H1 (cell line): ENCODE results near the gene TCF4. TPM values are rescaled to one million over a fixed set of nuclear protein-coding genes. Genes with fewer than 3 reads are reported as not detected.

Experiments used
- CTCF ChIA-PET: fragments of 300-600 bp; sonication (Branson Sonifier 250); formaldehyde crosslinking; loops from one replicate; lab custom pipeline; 2021; ENCODE audit not compliant: partially characterized antibody; lab: Charles Lee
- POLR2A ChIA-PET: fragments of 300-600 bp; sonication (Branson Sonifier 250); formaldehyde crosslinking; loops from one replicate; lab custom pipeline; 2021; ENCODE audit warnings: inconsistent platforms; ENCODE audit not compliant: partially characterized antibody; lab: Charles Lee
- DNase-seq, 2 experiments: peaks; one replicate each; pipeline versions ENCODE4 v3.0.0 to v3.0.0-alpha.2; 2010 to 2022; ENCODE audit warnings: low spot score in 2 of 2, low read depth in 1 of 2, mixed read lengths in 1 of 2
- FAIRE-seq: peaks from 2 replicates; lab custom pipeline; 2011; peaks lifted over from hg19 to GRCh38; lab: Jason Lieb, UNC
- H2AFZ ChIP-seq: 2 replicates; pipeline ENCODE4 v1.8.1; 2012; ENCODE audit warnings: low read length, inconsistent platforms
- H2AK5ac ChIP-seq: 2 replicates; pipeline ENCODE4 v1.6.1; 2013; ENCODE audit warnings: low read depth, low read length
- H2BK120ac ChIP-seq: replicated peaks from 2 replicates; pipeline ENCODE3; 2013; ENCODE audit warnings: low read depth, low read length, inconsistent platforms
- H2BK12ac ChIP-seq: 2 replicates; pipeline ENCODE4 v1.6.1; 2013; ENCODE audit warnings: low read depth, low read length
- H2BK15ac ChIP-seq: 2 replicates; pipeline ENCODE4 v1.6.1; 2013; ENCODE audit warnings: low read length
- H2BK20ac ChIP-seq: 2 replicates; pipeline ENCODE4 v1.6.1; 2013; ENCODE audit warnings: low read length
- H2BK5ac ChIP-seq: 2 replicates; pipeline ENCODE4 v1.6.1; 2013; ENCODE audit warnings: low read depth, low read length
- H3K14ac ChIP-seq: 2 replicates; pipeline ENCODE4 v1.6.1; 2013; ENCODE audit warnings: inconsistent platforms; ENCODE audit not compliant: insufficient read length
- H3K18ac ChIP-seq: 2 replicates; pipeline ENCODE4 v1.6.1; 2013; ENCODE audit warnings: low read length; ENCODE audit errors: extremely low read depth
- H3K23ac ChIP-seq: 2 replicates; pipeline ENCODE4 v1.6.1; 2013; ENCODE audit warnings: inconsistent platforms; ENCODE audit not compliant: insufficient read length
- H3K23me2 ChIP-seq: 2 replicates; pipeline ENCODE4 v1.6.1; 2013; ENCODE audit warnings: low read depth, low read length
- H3K27ac ChIP-seq: 2 replicates; pipeline ENCODE4 v1.6.1; 2011; ENCODE audit warnings: low read depth, low read length, inconsistent platforms
- H3K27me3 ChIP-seq, 4 experiments: replicated peaks in 1 of 4; 1 replicate in 1 of 4; 2 replicates in 3 of 4; pipeline versions ENCODE4 v1.6.1 to v1.8.1; 2011 to 2013; ENCODE audit warnings: low read length in 3 of 4, mild to moderate bottlenecking in 3 of 4, inconsistent platforms in 2 of 4, mixed read lengths in 2 of 4, moderate library complexity in 1 of 4; ENCODE audit not compliant: control insufficient read depth in 3 of 4, insufficient read depth in 3 of 4; ENCODE audit errors: extremely low read depth in 1 of 4
- H3K36me3 ChIP-seq, 4 experiments: 2 replicates each; pipeline versions ENCODE4 v1.6.1 to v1.8.1; 2011 to 2013; ENCODE audit warnings: mild to moderate bottlenecking in 4 of 4, low read length in 3 of 4, moderate library complexity in 2 of 4, control low read depth in 1 of 4, inconsistent platforms in 1 of 4; ENCODE audit not compliant: insufficient read depth in 4 of 4, control insufficient read depth in 2 of 4
- H3K4ac ChIP-seq: replicated peaks from 2 replicates; pipeline ENCODE3; 2013; ENCODE audit warnings: low read length, low read depth, mixed read lengths, inconsistent platforms; ENCODE audit not compliant: insufficient read length
- H3K4me1 ChIP-seq, 4 experiments: replicated peaks in 1 of 4; 1 replicate in 1 of 4; 2 replicates in 3 of 4; pipeline versions ENCODE4 v1.6.1 to v1.8.1; 2011 to 2013; ENCODE audit warnings: low read length in 3 of 4, inconsistent platforms in 2 of 4, mixed read lengths in 1 of 4; ENCODE audit not compliant: insufficient read depth in 4 of 4, control insufficient read depth in 3 of 4
- H3K4me2 ChIP-seq, 2 experiments: 2 replicates each; pipeline versions ENCODE4 v1.6.1 to v1.8.1; 2011 to 2013; ENCODE audit warnings: low read depth in 2 of 2, low read length in 2 of 2, control low read depth in 1 of 2, inconsistent platforms in 1 of 2, mild to moderate bottlenecking in 1 of 2; ENCODE audit not compliant: insufficient read depth in 1 of 2
- H3K4me3 ChIP-seq, 4 experiments: fragments of 200-600, 300-600 bp in 1 of 4; sonication (generic), shearing (Covaris generic), sonication (Bioruptor Twin) in 1 of 4; 2 replicates each; pipeline versions ENCODE4 v1.5.1 to v1.8.1; 2011 to 2016; ENCODE audit warnings: low read length in 4 of 4, low read depth in 3 of 4, control low read depth in 2 of 4, inconsistent platforms in 2 of 4, mild to moderate bottlenecking in 2 of 4, mixed read lengths in 1 of 4, moderate library complexity in 1 of 4; ENCODE audit not compliant: insufficient read depth in 2 of 4; ENCODE audit errors: extremely low read depth in 1 of 4
- H3K56ac ChIP-seq: replicated peaks from 2 replicates; pipeline ENCODE3; 2013; ENCODE audit warnings: low read depth, mild to moderate bottlenecking, mixed read lengths, low read length, inconsistent platforms; ENCODE audit not compliant: insufficient read length
- H3K79me1 ChIP-seq: 2 replicates; pipeline ENCODE4 v1.6.1; 2013; ENCODE audit warnings: low read depth, low read length, control low read depth
- H3K79me2 ChIP-seq, 2 experiments: 2 replicates each; pipeline versions ENCODE4 v1.6.1 to v1.8.1; 2012 to 2013; ENCODE audit warnings: low read length in 2 of 2, mild to moderate bottlenecking in 2 of 2, inconsistent platforms in 1 of 2; ENCODE audit not compliant: insufficient read depth in 2 of 2, control insufficient read depth in 1 of 2
- H3K9ac ChIP-seq, 4 experiments: replicated peaks in 1 of 4; 1 replicate in 1 of 4; 2 replicates in 3 of 4; pipeline versions ENCODE4 v1.6.1 to v1.8.1; 2011 to 2013; ENCODE audit warnings: low read depth in 3 of 4, low read length in 3 of 4, control low read depth in 2 of 4, mild to moderate bottlenecking in 2 of 4, moderate library complexity in 2 of 4, inconsistent platforms in 1 of 4; ENCODE audit errors: extremely low read depth in 1 of 4
- H3K9me3 ChIP-seq, 2 experiments: 2 replicates each; pipeline versions ENCODE4 v1.6.1 to v1.8.1; 2012 to 2013; ENCODE audit warnings: mild to moderate bottlenecking in 2 of 2, moderate library complexity in 2 of 2, control low read depth in 1 of 2, inconsistent platforms in 1 of 2, low read depth in 1 of 2, low read length in 1 of 2, mixed read lengths in 1 of 2; ENCODE audit not compliant: insufficient read depth in 2 of 2
- H4K20me1 ChIP-seq, 2 experiments: replicated peaks in 1 of 2; 2 replicates each; pipeline versions ENCODE3 to v1.8.1; 2011 to 2013; ENCODE audit warnings: inconsistent platforms in 2 of 2, low read length in 2 of 2, mild to moderate bottlenecking in 1 of 2; ENCODE audit not compliant: insufficient read depth in 2 of 2, control insufficient read depth in 1 of 2
- H4K5ac ChIP-seq: 2 replicates; pipeline ENCODE4 v1.6.1; 2013; ENCODE audit warnings: low read length, low read depth, mixed read lengths, inconsistent platforms; ENCODE audit not compliant: insufficient read length
- H4K8ac ChIP-seq: 2 replicates; pipeline ENCODE4 v1.8.0; 2013; ENCODE audit warnings: mild to moderate bottlenecking, moderate library complexity, low read length, inconsistent platforms; ENCODE audit not compliant: insufficient read depth; ENCODE audit errors: extremely low read depth
- H4K91ac ChIP-seq: replicated peaks from 2 replicates; pipeline ENCODE3; 2013; ENCODE audit warnings: low read length, mixed read lengths, inconsistent platforms; ENCODE audit not compliant: insufficient read length
- BACH1 ChIP-seq: IDR thresholded peaks from 2 replicates; pipeline ENCODE4 v1.6.1; 2012; ENCODE audit warnings: low read length, improper control_type of control experiment
- CTBP2 ChIP-seq: IDR thresholded peaks from 2 replicates; pipeline ENCODE4 v1.7.0; 2011; ENCODE audit warnings: borderline replicate concordance, mild to moderate bottlenecking, moderate library complexity, mixed read lengths, low read length; ENCODE audit not compliant: insufficient read depth, insufficient read length
- FOSL1 ChIP-seq: IDR thresholded peaks from 2 replicates; pipeline ENCODE4 v1.6.1; 2011; ENCODE audit warnings: mild to moderate bottlenecking, low read depth, low read length, moderate library complexity; ENCODE audit not compliant: insufficient read depth
- GABPA ChIP-seq: IDR thresholded peaks from 2 replicates; pipeline ENCODE4 v1.6.1; 2011; ENCODE audit warnings: mild to moderate bottlenecking, low read length, moderate library complexity, borderline replicate concordance; ENCODE audit not compliant: insufficient read depth
- JUN ChIP-seq: IDR thresholded peaks from 2 replicates; pipeline ENCODE4 v1.6.1; 2011; ENCODE audit warnings: low read depth, mild to moderate bottlenecking, improper control_type of control experiment, low read length
- KDM4A ChIP-seq: IDR thresholded peaks from one replicate; pipeline ENCODE4 v1.7.1; 2012; ENCODE audit warnings: low read depth, mild to moderate bottlenecking, moderate library complexity, low read length, inconsistent platforms; ENCODE audit not compliant: severe bottlenecking
- POLR2AphosphoS5 ChIP-seq: IDR thresholded peaks from 2 replicates; pipeline ENCODE4 v1.6.1; 2011; ENCODE audit warnings: low read depth, low read length
- RFX5 ChIP-seq: IDR thresholded peaks from 2 replicates; pipeline ENCODE4 v1.6.1; 2011; ENCODE audit warnings: low read depth, low read length, improper control_type of control experiment, borderline replicate concordance
- RXRA ChIP-seq: IDR thresholded peaks from 2 replicates; pipeline ENCODE4 v1.6.1; 2011; ENCODE audit warnings: low read depth, mild to moderate bottlenecking, low read length, moderate library complexity; ENCODE audit not compliant: insufficient read depth
- USF2 ChIP-seq: IDR thresholded peaks from 2 replicates; pipeline ENCODE4 v1.6.1; 2011; ENCODE audit warnings: low read length, improper control_type of control experiment
- WGBS, 2 experiments: shearing (Covaris generic) in 1 of 2; methylation state at CpG; one replicate each; pipeline versions ENCODE4 v1.1.6 to v1.1.7; 2013 to 2015; ENCODE audit warnings: low lambda C conversion rate in 2 of 2, mixed read lengths in 2 of 2, inconsistent platforms in 1 of 2, low coverage in 1 of 2, missing lambda C conversion rate in 1 of 2; ENCODE audit not compliant: insufficient replicate concordance in 2 of 2, insufficient coverage in 1 of 2, insufficient read length in 1 of 2; ENCODE audit errors: extremely low coverage in 1 of 2, missing lambda C conversion rate in 1 of 2; 5-methylcytosine and 5-hydroxymethylcytosine counted together
- polyA plus RNA-seq, 7 experiments: library from polyadenylated mRNA; depleted of rRNA in 3 of 7; stranded (reverse) in 5 of 7; unstranded in 2 of 7; fragments of >200 nt in 5 of 7; fragments of 200-250 nt in 2 of 7; gene quantifications; 1 replicate in 5 of 7; 2 replicates in 1 of 7; 4 replicates in 1 of 7; pipeline versions ENCODE4 v1.2.1 to v1.2.3, GENCODE V29; 2011 to 2013; ENCODE audit warnings: missing spikeins in 2 of 7, mixed read lengths in 2 of 7
- total RNA-seq: library from RNA; stranded (reverse); fragmentation: NEBNext Ultra II Directional; extraction: Animal tissue kit (Norgen Biotek cat#: 25700); gene quantifications from 2 replicates; pipeline ENCODE4 v1.2.1, GENCODE V29; 2021

The TCF4 gene
- total and polyA plus RNA-seq, 2 of the 8 experiments (the other 6 are each of a cell fraction or from before 2014, with no cell fraction given) = 59.3 to 118 TPM

GRCh38 chr18:55261253-55261652 is 326.7 kb downstream of the TCF4 start:
- Histone ChIP-seq H2BK120ac (no peak overlapping the region), H3K23ac (no peak overlapping the region), H3K56ac (no peak overlapping the region), H3K27me3 (no peaks in the 10 kb centered on the region), H2AK5ac (no peak overlapping the region), H3K14ac (no peak overlapping the region), H2AFZ (no peak overlapping the region), H2BK20ac (no peak overlapping the region), H2BK12ac (no peak overlapping the region), H3K18ac (no peak overlapping the region), H3K79me1 (no peaks in the 10 kb centered on the region), H2BK15ac (no peak overlapping the region), H3K4me3 (no peak overlapping the region), H4K91ac (no peak overlapping the region), H3K36me3 (peaks cover 2 to 32% (median 18%) of the 10 kb centered on the region in 4 experiments; a peak in 6 of 8 replicates), H2BK5ac (no peak overlapping the region), H4K20me1 (no peaks in the 10 kb centered on the region), H3K23me2 (no peaks in the 10 kb centered on the region), H3K4me1 (peaks cover 0 to 7% (median 5%) of the 10 kb centered on the region in 4 experiments; a peak in 4 of 7 replicates), H3K4ac (no peak overlapping the region), H3K4me2 (no peak overlapping the region), H3K79me2 (no peaks in the 10 kb centered on the region), H3K27ac (no peak overlapping the region), H3K9ac (no peak overlapping the region), H3K9me3 (no peaks in the 10 kb centered on the region), H4K5ac (no peak overlapping the region), H4K8ac (no peak overlapping the region)
- WGBS, 2 experiments = 94% methylated on average over 4 of the region's 4 CpGs; no CpG with 5 or more reads in 1 of the 2 experiments
- CTCF ChIA-PET = interaction anchor here (1.3 to 3.6 kb wide), 3 partner anchors 10 to 123 kb away, joined by 4 to 16 read pairs (median 7); no protein-coding TSS in a partner anchor
- POLR2A ChIA-PET = no interaction called here
- DNase-seq (no peak), FAIRE-seq (no peak)
- no peak for TF ChIP-seq GABPA
- TF ChIP-seq RXRA = no peak
- no peak for TF ChIP-seq CTBP2
- no peak for TF ChIP-seq KDM4A
- no peak for TF ChIP-seq RFX5
- TF ChIP-seq POLR2AphosphoS5 = no peak
- no peak for TF ChIP-seq JUN
- no peak for TF ChIP-seq BACH1
- no peak for TF ChIP-seq FOSL1
- TF ChIP-seq USF2 = no peak
